ENCODE results near the gene MAGI2.

GRCh38 chr7:79412915-79413314, 40.6 kb downstream of the MAGI2 start:
- TF ChIP-seq EZH2phosphoT487 (IDR thresholded peaks at IDR 0.05; ENCODE audit: unreplicated experiment) (no peak), CTCF (conservative IDR thresholded peaks at IDR 0.05; ENCODE audit: low read depth in 2 of 2) (no peak), CREB1 (CRISPR knock-in tag; IDR thresholded peaks at IDR 0.05; ENCODE audit: low read depth) (no peak), POLR2AphosphoS5 (IDR thresholded peaks at IDR 0.05; ENCODE audit: low read depth) (no peak), JUNB (IDR thresholded peaks at IDR 0.05; ENCODE audit: unreplicated experiment) (no peak), NANOG (IDR thresholded peaks at IDR 0.05; ENCODE audit: borderline replicate concordance) (no peak), ZNF462 (CRISPR knock-in tag; IDR thresholded peaks at IDR 0.05) (no peak), EZH2 (IDR thresholded peaks at IDR 0.05; ENCODE audit: low read depth, unreplicated experiment) (no peak), REST (IDR thresholded peaks at IDR 0.05; ENCODE audit: unreplicated experiment) (no peak), STAT1 (IDR thresholded peaks at IDR 0.05; ENCODE audit: unreplicated experiment) (no peak), ETS1 (IDR thresholded peaks at IDR 0.05) (no peak), ZNF331 (CRISPR knock-in tag; IDR thresholded peaks at IDR 0.05; ENCODE audit: low read depth) (no peak)
